Measurements from ENCODE around the gene PHKB.

GRCh38 chr16:47488051-47488450 is 26.9 kb downstream of the PHKB start:
- TF ChIP-seq CTCF (conservative IDR thresholded peaks at IDR 0.05 in 1 of 2, IDR thresholded peaks at IDR 0.05 in 1 of 2; ENCODE audit: extremely low read depth in 1 of 2, insufficient read depth in 1 of 2, low read depth in 1 of 2, low read length in 2 of 2) (no peak), EZH2 (IDR thresholded peaks at IDR 0.05; ENCODE audit: borderline replicate concordance, low read length) (no peak)

Data from mammary epithelial cell (primary cell).